Esophagus muscularis mucosa (tissue), 4 donors: ENCODE measurements around the gene GALNT11. TPM values are rescaled to one million over a fixed set of nuclear protein-coding genes. Genes with fewer than 3 reads are reported as not detected.

Source experiments
- DNase-seq: peaks from one replicate; pipeline ENCODE4 v3.0.0-alpha.2; 2017; ENCODE audit errors: extremely low spot score
- H3K27ac ChIP-seq, 4 donors: fragments of 200-600 bp; sonication (generic); replicated peaks in 1 of 4; 1 replicate in 3 of 4; 2 replicates in 1 of 4; pipeline ENCODE4 v1.5.1; 2016 to 2019; ENCODE audit warnings: mild to moderate bottlenecking in 1 of 4
- H3K27me3 ChIP-seq, 4 donors: fragments of 200-600 bp; sonication (generic); one replicate each; pipeline versions ENCODE4 v1.5.1 to v1.6.0; 2016 to 2019
- H3K36me3 ChIP-seq, 4 donors: fragments of 200-600 bp; sonication (generic); one replicate each; pipeline ENCODE4 v1.5.1; 2016 to 2019
- H3K4me1 ChIP-seq, 4 donors: fragments of 200-600 bp; sonication (generic); one replicate each; pipeline ENCODE4 v1.5.1; 2016 to 2019
- H3K4me3 ChIP-seq, 4 donors: fragments of 200-600 bp; sonication (generic); 1 replicate in 2 of 4; 2 replicates in 2 of 4; pipeline ENCODE4 v1.5.1; 2016 to 2019; ENCODE audit warnings: mild to moderate bottlenecking in 4 of 4, moderate library complexity in 1 of 4
- H3K9me3 ChIP-seq, 4 donors: fragments of 200-600 bp; sonication (generic); 1 replicate in 3 of 4; 2 replicates in 1 of 4; pipeline ENCODE4 v1.5.1; 2016 to 2019
- CTCF ChIP-seq, 3 experiments: fragments of 200-600 bp in 2 of 3; fragments of 450-650 bp in 1 of 3; sonication (generic) in 2 of 3; IDR thresholded peaks; one replicate each; pipeline ENCODE4 v1.5.1; 2017 to 2019; ENCODE audit warnings: antibody characterized with exemption in 3 of 3, mild to moderate bottlenecking in 2 of 3, moderate library complexity in 1 of 3
- EP300 ChIP-seq: sonication (generic); formaldehyde crosslinking; IDR thresholded peaks from one replicate; pipeline ENCODE4 v1.6.1; 2017; ENCODE audit warnings: antibody characterized with exemption
- POLR2A ChIP-seq: fragments of 450-650 bp; IDR thresholded peaks from one replicate; pipeline ENCODE4 v1.6.1; 2017; ENCODE audit warnings: antibody characterized with exemption, moderate library complexity, mild to moderate bottlenecking, low read depth
- POLR2AphosphoS5 ChIP-seq, 2 donors: sonication (generic); formaldehyde crosslinking; IDR thresholded peaks; one replicate each; pipeline ENCODE4 v1.6.1; 2017; ENCODE audit warnings: antibody characterized with exemption in 2 of 2
- WGBS: methylation state at CpG from one replicate; pipeline ENCODE4 v1.1.5; 2018; 5-methylcytosine and 5-hydroxymethylcytosine counted together
- intact Hi-C: fragments of 100-400 bp; cut with DNase I; formaldehyde crosslinking; loops from one replicate; pipeline ENCODE4 v1.15.1; 2023
- total RNA-seq, 4 donors: library from RNA; depleted of rRNA; stranded (reverse); fragments of >200 nt; gene quantifications; one replicate each; pipeline versions ENCODE4 v1.1.0 to v1.2.1, GENCODE V29; 2016

Gene GALNT11
- 10 to 100 TPM; 33.2 to 51.8 (median 39.5) TPM for total RNA-seq

- no peaks in the 10 kb centered on the region for H3K9me3 ChIP-seq
- H3K4me1 ChIP-seq, result peaks cover 9 to 44% (median 17%) of the 10 kb centered on the region in 4 donors
- intact Hi-C loops, result loop anchor here (10.0 kb wide), 1 partner anchor 151 kb away; the partner anchor contains the start of gene PRKAG2
- no peaks in the 10 kb centered on the region for H3K27me3 ChIP-seq
- peak within 1 kb of the TSS; percentile 72 to 88 (median 80) for H3K4me3 ChIP-seq
- DNase-seq, result peak; percentile 95
- no peak for TF ChIP-seq EP300
- no peak for TF ChIP-seq POLR2A
- peak; percentile 76 to 92 for TF ChIP-seq POLR2AphosphoS5 (IDR thresholded peaks at IDR 0.05)
- TF ChIP-seq CTCF (IDR thresholded peaks at IDR 0.05), result peak in 2 of 3 experiments; percentile 33 to 40
- H3K36me3 ChIP-seq, result peaks cover 0 to 14% (median 7%) of the 10 kb centered on the region in 4 donors
- H3K27ac ChIP-seq, result peak within 1 kb of the TSS; percentile 86 to 95 (median 92)
- WGBS, result 14% methylated on average over 22 of the region's 84 CpGs
Observed at GRCh38 chr7:152025077-152025936, at the start of gene GALNT11. GALNT11 (plus strand) TSS chr7:152025674; CDS start chr7:152094228, 68,554 bp downstream.

GRCh38 chr7:151978616-151979015, 46.9 kb upstream of the GALNT11 start:
- H3K9me3 ChIP-seq, result no peaks in the 10 kb centered on the region
- no peaks in the 10 kb centered on the region for H3K36me3 ChIP-seq
- H3K27me3 ChIP-seq, result peaks cover 0 to 9% (median 0%) of the 10 kb centered on the region in 4 donors
- H3K27ac ChIP-seq, result no peak overlapping the region
- DNase-seq, result no peak
- WGBS, result 59% methylated on average over 4 of the region's 4 CpGs
- H3K4me3 ChIP-seq, result no peak overlapping the region
- no peaks in the 10 kb centered on the region for H3K4me1 ChIP-seq
- no peak for TF ChIP-seq POLR2A
- no peak for TF ChIP-seq EP300
- no peak for TF ChIP-seq CTCF (IDR thresholded peaks at IDR 0.05)
- no peak for TF ChIP-seq POLR2AphosphoS5 (IDR thresholded peaks at IDR 0.05)
- intact Hi-C loops, result no loop called here

GRCh38 chr7:151981223-151981622, 44.3 kb upstream of the GALNT11 start:
- no peak overlapping the region for H3K27ac ChIP-seq
- H3K4me1 ChIP-seq, result no peaks in the 10 kb centered on the region
- H3K4me3 ChIP-seq, result no peak overlapping the region
- peaks cover 0 to 24% (median 0%) of the 10 kb centered on the region in 4 donors for H3K27me3 ChIP-seq
- H3K36me3 ChIP-seq, result no peaks in the 10 kb centered on the region
- no peaks in the 10 kb centered on the region for H3K9me3 ChIP-seq
- TF ChIP-seq POLR2AphosphoS5 (IDR thresholded peaks at IDR 0.05) (no peak), CTCF (IDR thresholded peaks at IDR 0.05) (no peak), EP300 (no peak), POLR2A (no peak)
- WGBS, result 61% methylated on average over 3 of the region's 3 CpGs
- DNase-seq, result no peak
- intact Hi-C loops, result no loop called here

- Histone ChIP-seq H3K4me3 (no peak overlapping the region), H3K9me3 (no peaks in the 10 kb centered on the region), H3K27me3 (peaks cover 0 to 29% (median 0%) of the 10 kb centered on the region in 4 donors), H3K4me1 (no peaks in the 10 kb centered on the region), H3K36me3 (no peaks in the 10 kb centered on the region), H3K27ac (no peak overlapping the region)
- no peak for DNase-seq
- TF ChIP-seq EP300 (no peak), CTCF (IDR thresholded peaks at IDR 0.05) (no peak), POLR2AphosphoS5 (IDR thresholded peaks at IDR 0.05) (no peak), POLR2A (no peak)
- WGBS, result 66% methylated on average over 5 of the region's 5 CpGs
- intact Hi-C loops, result no loop called here
Observed at GRCh38 chr7:151982806-151983205, 42.7 kb upstream of the GALNT11 start.
